HG03135 (cell line): Measurements from ENCODE around the gene GSTA2.
"Not testable (repeated sequence)": the region's sequence is repeated elsewhere in the genome, so short reads cannot be mapped to it uniquely, and the experiment has no call there.

Experiments
- ATAC-seq: cut with Tn5 transposase; IDR thresholded peaks from one replicate; pipeline ENCODE4 v1.9.1; 2021; ENCODE audit warnings: mild to moderate bottlenecking, moderate library complexity; ENCODE audit not compliant: unreplicated experiment

GSTA2 gene

GRCh38 chr6:52760105-52760765, 3.0 kb downstream of the GSTA2 start:
- no peak for ATAC-seq

GRCh38 chr6:52759085-52759484, 4.2 kb downstream of the GSTA2 start:
- ATAC-seq: no peak

GRCh38 chr6:52757651-52758338, 5.5 kb downstream of the GSTA2 start:
- ATAC-seq: not testable (repeated sequence)

- no peak for ATAC-seq
These were observed 8.8 kb downstream of the GSTA2 start for GRCh38 chr6:52754443-52754842.

GRCh38 chr6:52753137-52753536, 10.1 kb downstream of the GSTA2 start:
- not testable (repeated sequence) for ATAC-seq

GRCh38 chr6:52752310-52752709, 11.0 kb downstream of the GSTA2 start:
- no peak for ATAC-seq

- no peak for ATAC-seq
These were observed 13.6 kb downstream of the GSTA2 start for GRCh38 chr6:52749556-52750152.

GRCh38 chr6:52747301-52747700, 16.0 kb downstream of the GSTA2 start:
- not testable (repeated sequence) for ATAC-seq

GRCh38 chr6:52746213-52746612, 17.1 kb downstream of the GSTA2 start:
- ATAC-seq: no peak

- ATAC-seq: no peak
These were observed 17.5 kb downstream of the GSTA2 start for GRCh38 chr6:52745764-52746201.

GRCh38 chr6:52741872-52742271, 21.4 kb downstream of the GSTA2 start:
- no peak for ATAC-seq

- ATAC-seq: no peak
These were observed 23.6 kb downstream of the GSTA2 start for GRCh38 chr6:52739627-52740026.

GRCh38 chr6:52739134-52739533, 24.1 kb downstream of the GSTA2 start:
- no peak for ATAC-seq

- no peak for ATAC-seq
These were observed 27.1 kb downstream of the GSTA2 start for GRCh38 chr6:52736145-52736544.

GRCh38 chr6:52735071-52735470, 28.2 kb downstream of the GSTA2 start:
- ATAC-seq: no peak

- ATAC-seq: no peak
These were observed 29.2 kb downstream of the GSTA2 start for GRCh38 chr6:52734072-52734471.

- ATAC-seq: no peak
These were observed 30.1 kb downstream of the GSTA2 start for GRCh38 chr6:52733172-52733571.

- ATAC-seq: no peak
These were observed 31.6 kb downstream of the GSTA2 start for GRCh38 chr6:52731719-52732118.

GRCh38 chr6:52729576-52729975, 33.7 kb downstream of the GSTA2 start:
- ATAC-seq: no peak

- no peak for ATAC-seq
These were observed 34.9 kb downstream of the GSTA2 start for GRCh38 chr6:52728394-52728793.

GRCh38 chr6:52727908-52728307, 35.4 kb downstream of the GSTA2 start:
- no peak for ATAC-seq
